HEK293 (cell line): ENCODE data around the gene MATN3.
A peak's percentile ranks its signal among the peaks of the same experiment; 100 is the strongest.

Source experiments
- IKZF3 ChIP-seq: fragments of 450-650 bp; IDR thresholded peaks from 2 replicates; pipeline ENCODE4 v1.5.0; 2018; ENCODE audit warnings: missing biosample characterization, mild to moderate bottlenecking, missing genetic modification characterization, moderate library complexity
- PBX3 ChIP-seq: sonication (generic); formaldehyde crosslinking; IDR thresholded peaks from 2 replicates; pipeline ENCODE4 v1.8.1; 2022; ENCODE audit warnings: mild to moderate bottlenecking, moderate library complexity, missing genetic modification reagents
- PRDM1 ChIP-seq: fragments of 450-650 bp; formaldehyde crosslinking; IDR thresholded peaks from 2 replicates; pipeline ENCODE4; 2016; ENCODE audit warnings: missing biosample characterization, missing genetic modification characterization
- TSHZ1 ChIP-seq: fragments of 450-650 bp; formaldehyde crosslinking; IDR thresholded peaks from 2 replicates; pipeline ENCODE4 v1.5.1; 2016; ENCODE audit warnings: missing biosample characterization, missing genetic modification characterization, borderline replicate concordance
- ZFP69B ChIP-seq: fragments of 450-650 bp; formaldehyde crosslinking; IDR thresholded peaks from 2 replicates; pipeline ENCODE4 v1.5.1; 2016; ENCODE audit warnings: missing biosample characterization, missing genetic modification characterization
- ZNF2 ChIP-seq: fragments of 450-650 bp; formaldehyde crosslinking; IDR thresholded peaks from 2 replicates; pipeline ENCODE4 v1.5.1; 2016; ENCODE audit warnings: missing biosample characterization, missing genetic modification characterization
- ZNF302 ChIP-seq: fragments of 450-650 bp; formaldehyde crosslinking; IDR thresholded peaks from 2 replicates; pipeline ENCODE4 v1.5.1; 2016; ENCODE audit warnings: missing biosample characterization, missing genetic modification characterization, low read depth
- ZNF324 ChIP-seq: fragments of 450-650 bp; formaldehyde crosslinking; IDR thresholded peaks from 2 replicates; pipeline ENCODE4 v1.5.1; 2016; ENCODE audit warnings: missing biosample characterization, missing genetic modification characterization
- ZNF335 ChIP-seq: fragments of 450-650 bp; formaldehyde crosslinking; conservative IDR thresholded peaks from 2 replicates; pipeline ENCODE4 v1.5.1; 2016; ENCODE audit warnings: missing biosample characterization, missing genetic modification characterization
- ZNF354C ChIP-seq: fragments of 450-650 bp; formaldehyde crosslinking; IDR thresholded peaks from 2 replicates; pipeline ENCODE4 v1.5.1; 2016; ENCODE audit warnings: missing biosample characterization, missing genetic modification characterization, low read depth, borderline replicate concordance
- ZNF362 ChIP-seq: fragments of 450-650 bp; formaldehyde crosslinking; IDR thresholded peaks from 2 replicates; pipeline ENCODE4 v1.5.1; 2016; ENCODE audit warnings: missing biosample characterization, missing genetic modification characterization
- ZNF391 ChIP-seq: fragments of 450-650 bp; formaldehyde crosslinking; IDR thresholded peaks from 2 replicates; pipeline ENCODE4 v1.5.1; 2016; ENCODE audit warnings: low read depth, missing biosample characterization, missing genetic modification characterization, borderline replicate concordance
- ZNF404 ChIP-seq: fragments of 450-650 bp; formaldehyde crosslinking; IDR thresholded peaks from 2 replicates; pipeline ENCODE4 v1.5.1; 2017; ENCODE audit warnings: missing biosample characterization, missing genetic modification characterization
- ZNF423 ChIP-seq: fragments of 450-650 bp; formaldehyde crosslinking; IDR thresholded peaks from 2 replicates; pipeline ENCODE4 v1.5.1; 2016; ENCODE audit warnings: missing biosample characterization, missing genetic modification characterization
- ZNF473 ChIP-seq: fragments of 450-650 bp; formaldehyde crosslinking; IDR thresholded peaks from 2 replicates; pipeline ENCODE4 v1.5.1; 2017; ENCODE audit warnings: missing biosample characterization, missing genetic modification characterization
- ZNF530 ChIP-seq: fragments of 450-650 bp; formaldehyde crosslinking; IDR thresholded peaks from 2 replicates; pipeline ENCODE4 v1.5.1; 2016; ENCODE audit warnings: low read depth, missing biosample characterization, missing genetic modification characterization
- ZNF571 ChIP-seq: fragments of 450-650 bp; formaldehyde crosslinking; IDR thresholded peaks from 2 replicates; pipeline ENCODE4 v1.5.0; 2017; ENCODE audit warnings: missing biosample characterization, missing genetic modification characterization
- ZNF585B ChIP-seq: fragments of 450-650 bp; formaldehyde crosslinking; IDR thresholded peaks from 2 replicates; pipeline ENCODE4 v1.5.1; 2016; ENCODE audit warnings: missing biosample characterization, missing genetic modification characterization
- ZNF610 ChIP-seq: fragments of 450-650 bp; formaldehyde crosslinking; IDR thresholded peaks from 2 replicates; pipeline ENCODE4 v1.5.1; 2016; ENCODE audit warnings: missing biosample characterization, missing genetic modification characterization, borderline replicate concordance
- ZNF654 ChIP-seq: fragments of 450-650 bp; formaldehyde crosslinking; IDR thresholded peaks from 2 replicates; pipeline ENCODE4 v1.5.1; 2016; ENCODE audit warnings: low read depth, missing biosample characterization, missing genetic modification characterization
- ZNF747 ChIP-seq: fragments of 450-650 bp; formaldehyde crosslinking; IDR thresholded peaks from 2 replicates; pipeline ENCODE4 v1.5.1; 2016; ENCODE audit warnings: missing biosample characterization, missing genetic modification characterization
- ZNF837 ChIP-seq: fragments of 450-650 bp; formaldehyde crosslinking; IDR thresholded peaks from 2 replicates; pipeline ENCODE4 v1.5.1; 2016; ENCODE audit warnings: missing biosample characterization, missing genetic modification characterization
- ZXDB ChIP-seq: fragments of 450-650 bp; formaldehyde crosslinking; IDR thresholded peaks from 2 replicates; pipeline ENCODE4 v1.5.1; 2016; ENCODE audit warnings: missing biosample characterization, missing genetic modification characterization
- TF ChIP-seq, protein P1 (sequence below): fragments of 450-650 bp; formaldehyde crosslinking; IDR thresholded peaks from 2 replicates; pipeline ENCODE4 v1.5.1; 2016; ENCODE audit warnings: missing biosample characterization, missing genetic modification characterization
- TF ChIP-seq, protein P2 (sequence below): fragments of 450-650 bp; formaldehyde crosslinking; IDR thresholded peaks from 2 replicates; pipeline ENCODE4 v1.5.1; 2017; ENCODE audit warnings: missing biosample characterization, missing genetic modification characterization
- TF ChIP-seq, protein P3 (sequence below): fragments of 450-650 bp; IDR thresholded peaks from 2 replicates; pipeline ENCODE4 v1.5.1; 2018; ENCODE audit warnings: missing biosample characterization, mild to moderate bottlenecking, missing genetic modification characterization

Gene MATN3

DNA sequence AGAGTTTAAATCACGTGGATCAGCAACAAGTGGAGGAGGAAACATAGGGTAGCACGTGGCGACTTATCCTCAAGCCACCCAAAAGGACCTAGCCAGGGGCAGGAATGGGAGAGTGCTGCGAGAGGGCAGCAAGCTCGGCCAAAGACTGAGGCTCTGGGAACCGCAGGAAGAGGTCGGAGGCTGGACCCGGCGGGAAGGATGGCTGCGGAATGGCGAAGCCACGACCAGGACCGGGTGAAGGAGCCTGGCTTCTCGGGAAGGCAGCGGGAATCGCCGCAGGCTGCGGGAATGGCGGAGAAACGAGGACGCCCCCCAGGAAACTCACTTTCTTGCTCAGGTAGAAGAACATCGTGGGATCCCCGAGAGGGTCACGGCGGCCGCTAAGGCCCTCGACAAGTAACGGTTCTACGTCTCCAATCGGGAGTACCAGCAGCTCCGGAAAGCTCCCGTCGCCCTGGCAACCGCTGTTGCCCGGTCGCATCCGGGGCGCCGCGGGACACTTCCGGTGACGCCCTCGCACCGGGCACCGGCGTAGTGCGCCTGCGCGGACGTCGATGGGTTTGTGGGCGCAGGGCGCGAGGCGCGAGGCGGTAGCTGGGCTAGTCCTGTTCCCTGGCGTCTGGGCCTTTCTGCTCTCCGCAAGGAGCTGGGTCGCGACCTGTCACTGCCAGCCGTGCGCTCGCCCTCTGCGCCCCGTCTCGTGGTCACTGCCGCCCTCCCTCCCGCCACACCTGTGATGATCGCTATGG, 22.6 kb downstream of the MATN3 start, which contains the start of gene WDR35 (continued):
- peak; percentile 77 for TF ChIP-seq IKZF3 (tag by site-specific recombination)
- TF ChIP-seq ZFP69B (tag by site-specific recombination) = no peak
- no peak for TF ChIP-seq ZNF610 (tag by site-specific recombination)
- no peak for TF ChIP-seq ZNF302
- no peak for TF ChIP-seq ZNF362 (tag by site-specific recombination)
- no peak for TF ChIP-seq ZNF473 (tag by site-specific recombination)
- peak; percentile 34; the same call in 1 of the 2 replicates for TF ChIP-seq ZNF391 (tag by site-specific recombination)
- no peak for TF ChIP-seq ZNF404 (tag by site-specific recombination)
- TF ChIP-seq, protein P1, sequence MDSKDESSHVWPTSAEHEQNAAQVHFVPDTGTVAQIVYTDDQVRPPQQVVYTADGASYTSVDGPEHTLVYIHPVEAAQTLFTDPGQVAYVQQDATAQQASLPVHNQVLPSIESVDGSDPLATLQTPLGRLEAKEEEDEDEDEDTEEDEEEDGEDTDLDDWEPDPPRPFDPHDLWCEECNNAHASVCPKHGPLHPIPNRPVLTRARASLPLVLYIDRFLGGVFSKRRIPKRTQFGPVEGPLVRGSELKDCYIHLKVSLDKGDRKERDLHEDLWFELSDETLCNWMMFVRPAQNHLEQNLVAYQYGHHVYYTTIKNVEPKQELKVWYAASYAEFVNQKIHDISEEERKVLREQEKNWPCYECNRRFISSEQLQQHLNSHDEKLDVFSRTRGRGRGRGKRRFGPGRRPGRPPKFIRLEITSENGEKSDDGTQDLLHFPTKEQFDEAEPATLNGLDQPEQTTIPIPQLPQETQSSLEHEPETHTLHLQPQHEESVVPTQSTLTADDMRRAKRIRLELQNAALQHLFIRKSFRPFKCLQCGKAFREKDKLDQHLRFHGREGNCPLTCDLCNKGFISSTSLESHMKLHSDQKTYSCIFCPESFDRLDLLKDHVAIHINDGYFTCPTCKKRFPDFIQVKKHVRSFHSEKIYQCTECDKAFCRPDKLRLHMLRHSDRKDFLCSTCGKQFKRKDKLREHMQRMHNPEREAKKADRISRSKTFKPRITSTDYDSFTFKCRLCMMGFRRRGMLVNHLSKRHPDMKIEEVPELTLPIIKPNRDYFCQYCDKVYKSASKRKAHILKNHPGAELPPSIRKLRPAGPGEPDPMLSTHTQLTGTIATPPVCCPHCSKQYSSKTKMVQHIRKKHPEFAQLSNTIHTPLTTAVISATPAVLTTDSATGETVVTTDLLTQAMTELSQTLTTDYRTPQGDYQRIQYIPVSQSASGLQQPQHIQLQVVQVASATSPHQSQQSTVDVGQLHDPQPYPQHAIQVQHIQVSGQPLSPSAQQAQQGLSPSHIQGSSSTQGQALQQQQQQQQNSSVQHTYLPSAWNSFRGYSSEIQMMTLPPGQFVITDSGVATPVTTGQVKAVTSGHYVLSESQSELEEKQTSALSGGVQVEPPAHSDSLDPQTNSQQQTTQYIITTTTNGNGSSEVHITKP = no peak
- TF ChIP-seq ZNF335 (tag by site-specific recombination) = peak; percentile 57
- TF ChIP-seq ZNF747 (tag by site-specific recombination) = no peak
- TF ChIP-seq ZNF837 = no peak
- no peak for TF ChIP-seq ZNF423
- no peak for TF ChIP-seq TSHZ1 (tag by site-specific recombination)
- no peak for TF ChIP-seq ZNF324 (tag by site-specific recombination)
- TF ChIP-seq ZNF571 = no peak
- no peak for TF ChIP-seq ZNF585B (tag by site-specific recombination)
- TF ChIP-seq, protein P2, sequence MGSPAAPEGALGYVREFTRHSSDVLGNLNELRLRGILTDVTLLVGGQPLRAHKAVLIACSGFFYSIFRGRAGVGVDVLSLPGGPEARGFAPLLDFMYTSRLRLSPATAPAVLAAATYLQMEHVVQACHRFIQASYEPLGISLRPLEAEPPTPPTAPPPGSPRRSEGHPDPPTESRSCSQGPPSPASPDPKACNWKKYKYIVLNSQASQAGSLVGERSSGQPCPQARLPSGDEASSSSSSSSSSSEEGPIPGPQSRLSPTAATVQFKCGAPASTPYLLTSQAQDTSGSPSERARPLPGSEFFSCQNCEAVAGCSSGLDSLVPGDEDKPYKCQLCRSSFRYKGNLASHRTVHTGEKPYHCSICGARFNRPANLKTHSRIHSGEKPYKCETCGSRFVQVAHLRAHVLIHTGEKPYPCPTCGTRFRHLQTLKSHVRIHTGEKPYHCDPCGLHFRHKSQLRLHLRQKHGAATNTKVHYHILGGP (tag by site-specific recombination) = no peak
- TF ChIP-seq ZNF354C = no peak
- no peak for TF ChIP-seq ZXDB (tag by site-specific recombination)
- TF ChIP-seq ZNF530 (tag by site-specific recombination) = no peak
- 0 out of 2 replicates have a peak, but pooled peaks have one; percentile 27 for TF ChIP-seq ZNF2
- TF ChIP-seq, protein P3, sequence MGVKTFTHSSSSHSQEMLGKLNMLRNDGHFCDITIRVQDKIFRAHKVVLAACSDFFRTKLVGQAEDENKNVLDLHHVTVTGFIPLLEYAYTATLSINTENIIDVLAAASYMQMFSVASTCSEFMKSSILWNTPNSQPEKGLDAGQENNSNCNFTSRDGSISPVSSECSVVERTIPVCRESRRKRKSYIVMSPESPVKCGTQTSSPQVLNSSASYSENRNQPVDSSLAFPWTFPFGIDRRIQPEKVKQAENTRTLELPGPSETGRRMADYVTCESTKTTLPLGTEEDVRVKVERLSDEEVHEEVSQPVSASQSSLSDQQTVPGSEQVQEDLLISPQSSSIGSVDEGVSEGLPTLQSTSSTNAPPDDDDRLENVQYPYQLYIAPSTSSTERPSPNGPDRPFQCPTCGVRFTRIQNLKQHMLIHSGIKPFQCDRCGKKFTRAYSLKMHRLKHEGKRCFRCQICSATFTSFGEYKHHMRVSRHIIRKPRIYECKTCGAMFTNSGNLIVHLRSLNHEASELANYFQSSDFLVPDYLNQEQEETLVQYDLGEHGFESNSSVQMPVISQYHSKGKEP (tag by site-specific recombination) = no peak
- 0 out of 2 replicates have a peak, but pooled peaks have one; percentile 49 for TF ChIP-seq PBX3 (CRISPR knock-in tag)
- no peak for TF ChIP-seq ZNF654 (tag by site-specific recombination)
- TF ChIP-seq PRDM1 (tag by site-specific recombination) = no peak
